Measurements from ENCODE around the gene SNTG2. TPM values are rescaled to one million over a fixed set of nuclear protein-coding genes. Genes with fewer than 3 reads are reported as not detected.

SNTG2 gene
- total RNA-seq, 1 donor: 0.09 TPM

GRCh38 chr2:1393321-1393720, 442.7 kb downstream of the SNTG2 start:
- no peak for TF ChIP-seq CTCF (IDR thresholded peaks at IDR 0.05; ENCODE audit: insufficient read depth, low read length)
- DNase-seq (ENCODE audit: low read depth): no peak
- H3K4me3 ChIP-seq (ENCODE audit: low read depth, low read length): no peak overlapping the region

GRCh38 chr2:1394709-1395408, 444.2 kb downstream of the SNTG2 start:
- H3K4me3 ChIP-seq (ENCODE audit: low read depth, low read length): no peak overlapping the region
- TF ChIP-seq CTCF (IDR thresholded peaks at IDR 0.05; ENCODE audit: insufficient read depth, low read length): no peak
- no peak for DNase-seq (ENCODE audit: low read depth)

GRCh38 chr2:1397350-1397749, 446.7 kb downstream of the SNTG2 start:
- no peak for DNase-seq (ENCODE audit: low read depth)
- no peak overlapping the region for H3K4me3 ChIP-seq (ENCODE audit: low read depth, low read length)
- TF ChIP-seq CTCF (IDR thresholded peaks at IDR 0.05; ENCODE audit: insufficient read depth, low read length): no peak

GRCh38 chr2:1398191-1398590, 447.5 kb downstream of the SNTG2 start:
- TF ChIP-seq CTCF (IDR thresholded peaks at IDR 0.05; ENCODE audit: insufficient read depth, low read length): no peak
- no peak for DNase-seq (ENCODE audit: low read depth)
- H3K4me3 ChIP-seq (ENCODE audit: low read depth, low read length): no peak overlapping the region

- no peak for TF ChIP-seq CTCF (IDR thresholded peaks at IDR 0.05; ENCODE audit: insufficient read depth, low read length)
- H3K4me3 ChIP-seq (ENCODE audit: low read depth, low read length): no peak overlapping the region
- no peak for DNase-seq (ENCODE audit: low read depth)
Observed at GRCh38 chr2:1400943-1401735, 450.5 kb downstream of the SNTG2 start.

GRCh38 chr2:1402064-1402463, 451.4 kb downstream of the SNTG2 start:
- H3K4me3 ChIP-seq (ENCODE audit: low read depth, low read length): no peak overlapping the region
- TF ChIP-seq CTCF (IDR thresholded peaks at IDR 0.05; ENCODE audit: insufficient read depth, low read length): no peak
- DNase-seq (ENCODE audit: low read depth): no peak
